Endothelial cell of umbilical vein (primary cell): ENCODE results near the gene PPM1G. TPM values are rescaled to one million over a fixed set of nuclear protein-coding genes. Genes with fewer than 3 reads are reported as not detected.

Source experiments
- BruUV-seq: library from RNA; stranded (reverse); fragments of 400-500 nt; replicated peaks from 2 replicates; lab custom pipeline; 2021; lab: Mats Ljungman, UMichigan
- CTCF ChIA-PET: fragments of 300-600, 350-600 bp; sonication (Branson Sonifier 250); formaldehyde crosslinking; loops from one replicate; lab custom pipeline; 2021; ENCODE audit warnings: antibody characterized with exemption, inconsistent platforms; lab: Charles Lee
- POLR2A ChIA-PET: fragments of 300-600, 350-600 bp; sonication (Branson Sonifier 250); formaldehyde crosslinking; loops from one replicate; lab custom pipeline; 2021; ENCODE audit warnings: antibody characterized with exemption, inconsistent platforms; lab: Charles Lee
- DNase-seq: peaks from one replicate; pipeline ENCODE4 v3.0.0-alpha.2; 2011; ENCODE audit warnings: low read depth, low spot score
- FAIRE-seq: peaks from 2 replicates; lab custom pipeline; 2011; peaks lifted over from hg19 to GRCh38; lab: Jason Lieb, UNC
- H2AFZ ChIP-seq: 2 replicates; pipeline ENCODE4 v1.6.0; 2012; ENCODE audit warnings: low read depth, low read length, control low read depth, inconsistent platforms
- H3K27ac ChIP-seq: 2 replicates; pipeline ENCODE4 v1.5.1; 2011; ENCODE audit warnings: low read depth, mild to moderate bottlenecking, control low read depth, low read length, moderate library complexity; ENCODE audit not compliant: insufficient read depth
- H3K27me3 ChIP-seq, 2 experiments: 2 replicates each; pipeline versions ENCODE4 v1.6.0 to v1.6.1; 2011; ENCODE audit warnings: low read length in 2 of 2, mixed read lengths in 1 of 2; ENCODE audit not compliant: control insufficient read depth in 2 of 2, insufficient read depth in 2 of 2
- H3K36me3 ChIP-seq, 2 experiments: 2 replicates in 1 of 2; 3 replicates in 1 of 2; pipeline ENCODE4 v1.5.1; 2011; ENCODE audit warnings: low read length in 2 of 2, mild to moderate bottlenecking in 1 of 2, moderate library complexity in 1 of 2; ENCODE audit not compliant: control insufficient read depth in 2 of 2, insufficient read depth in 2 of 2; ENCODE audit errors: extremely low read depth in 1 of 2
- H3K4me1 ChIP-seq: 3 replicates; pipeline ENCODE4 v1.5.1; 2011; ENCODE audit warnings: mild to moderate bottlenecking, low read length; ENCODE audit not compliant: control insufficient read depth, insufficient read depth; ENCODE audit errors: extremely low read depth
- H3K4me2 ChIP-seq: 2 replicates; pipeline ENCODE4 v1.6.1; 2011; ENCODE audit warnings: low read length, control low read depth, mixed read lengths; ENCODE audit not compliant: insufficient read depth
- H3K4me3 ChIP-seq, 3 experiments: fragments of 200-600 bp in 1 of 3; sonication (generic), shearing (Covaris generic) in 1 of 3; replicated peaks in 1 of 3; 2 replicates each; pipeline ENCODE4 v1.5.1; 2011 to 2016; ENCODE audit warnings: control low read depth in 3 of 3, low read length in 3 of 3, mild to moderate bottlenecking in 2 of 3, inconsistent platforms in 1 of 3, low read depth in 1 of 3, moderate library complexity in 1 of 3; ENCODE audit not compliant: insufficient read depth in 1 of 3
- H3K79me2 ChIP-seq: 2 replicates; pipeline ENCODE4 v1.6.0; 2012; ENCODE audit warnings: low read length, inconsistent platforms; ENCODE audit not compliant: control insufficient read depth, insufficient read depth
- H3K9ac ChIP-seq: replicated peaks from 2 replicates; pipeline ENCODE3; 2011; ENCODE audit warnings: low read length, control low read depth; ENCODE audit not compliant: insufficient read depth; ENCODE audit errors: extremely low read depth
- H3K9me1 ChIP-seq: replicated peaks from 3 replicates; pipeline ENCODE4 v1.6.0; 2011; ENCODE audit warnings: mild to moderate bottlenecking, low read length; ENCODE audit not compliant: control insufficient read depth, insufficient read depth; ENCODE audit errors: extremely low read depth
- H3K9me3 ChIP-seq: replicated peaks from 2 replicates; pipeline ENCODE4 v1.5.1; 2012; ENCODE audit warnings: low read length, inconsistent platforms; ENCODE audit not compliant: control insufficient read depth, insufficient read depth
- H4K20me1 ChIP-seq: replicated peaks from 2 replicates; pipeline ENCODE3; 2011; ENCODE audit warnings: mild to moderate bottlenecking, low read length; ENCODE audit not compliant: control insufficient read depth, insufficient read depth; ENCODE audit errors: extremely low read depth
- CTCF ChIP-seq, 2 donors: IDR thresholded peaks; 1 replicate in 1 of 2; 2 replicates in 1 of 2; pipeline ENCODE4 v1.5.1; 2011; ENCODE audit warnings: low read length in 2 of 2, mild to moderate bottlenecking in 2 of 2, moderate library complexity in 2 of 2, control low read depth in 1 of 2, inconsistent platforms in 1 of 2, low read depth in 1 of 2; ENCODE audit not compliant: insufficient read depth in 1 of 2; ENCODE audit errors: extremely low read depth in 1 of 2
- EZH2 ChIP-seq: IDR thresholded peaks from 2 replicates; pipeline ENCODE4 v1.6.1; 2012; ENCODE audit warnings: borderline replicate concordance, low read depth, mild to moderate bottlenecking, moderate library complexity, low read length, inconsistent platforms; ENCODE audit not compliant: severe bottlenecking
- FOS ChIP-seq: IDR thresholded peaks from 2 replicates; pipeline ENCODE4 v1.6.1; 2011; ENCODE audit warnings: mild to moderate bottlenecking, low read length, moderate library complexity, borderline replicate concordance; ENCODE audit not compliant: insufficient read depth
- GATA2 ChIP-seq: IDR thresholded peaks from 2 replicates; pipeline ENCODE4 v1.7.0; 2011; ENCODE audit warnings: low read depth, mild to moderate bottlenecking, moderate library complexity, mixed read lengths, low read length; ENCODE audit not compliant: insufficient read length, insufficient read depth
- JUN ChIP-seq: IDR thresholded peaks from 2 replicates; pipeline ENCODE4 v1.6.1; 2011; ENCODE audit warnings: borderline replicate concordance, low read depth; ENCODE audit not compliant: insufficient read length, insufficient read depth
- MAX ChIP-seq: IDR thresholded peaks from 2 replicates; pipeline ENCODE4 v1.6.1; 2011; ENCODE audit not compliant: insufficient read depth, insufficient read length
- MYC ChIP-seq: IDR thresholded peaks from one replicate; pipeline ENCODE4 v1.6.1; 2011; ENCODE audit warnings: mild to moderate bottlenecking, low read depth, low read length
- POLR2A ChIP-seq: IDR thresholded peaks from 2 replicates; pipeline ENCODE4 v1.6.1; 2012; ENCODE audit warnings: low read depth, mild to moderate bottlenecking, control low read depth, low read length
- POLR2AphosphoS5 ChIP-seq: IDR thresholded peaks from 2 replicates; pipeline ENCODE4 v1.6.1; 2012; ENCODE audit warnings: low read depth, mild to moderate bottlenecking, control low read depth, low read length, moderate library complexity; ENCODE audit not compliant: insufficient read depth
- dilution Hi-C: fragments of 300-500 bp; cut with MboI; formaldehyde crosslinking; loops from one replicate; pipeline ENCODE4 v1.15.0; 2019; ENCODE audit warnings: low sequenced_read_pairs; ENCODE audit not compliant: extremely low pct_ligation_motif_present
- intact Hi-C: fragments of 100-400 bp; cut with micrococcal nuclease; formaldehyde crosslinking; loops from one replicate; pipeline ENCODE4 v1.10.0; 2022
- polyA plus RNA-seq, 4 experiments: library from polyadenylated mRNA; depleted of rRNA in 3 of 4; stranded (reverse) in 3 of 4; unstranded in 1 of 4; fragments of >200 nt; gene quantifications; 2 replicates each; pipeline versions ENCODE4 v1.2.1 to v1.2.3, GENCODE V29; 2011 to 2012; ENCODE audit warnings: missing spikeins in 1 of 4
- total RNA-seq: library from RNA; stranded (reverse); gene quantifications from 2 replicates; pipeline ENCODE4 v1.2.3, GENCODE V29; 2021

PPM1G gene
- total and polyA plus RNA-seq, 2 donors (not counting 3 experiments of a cell fraction or from before 2014, with no cell fraction given): 48.1 to 135 TPM

DNA sequence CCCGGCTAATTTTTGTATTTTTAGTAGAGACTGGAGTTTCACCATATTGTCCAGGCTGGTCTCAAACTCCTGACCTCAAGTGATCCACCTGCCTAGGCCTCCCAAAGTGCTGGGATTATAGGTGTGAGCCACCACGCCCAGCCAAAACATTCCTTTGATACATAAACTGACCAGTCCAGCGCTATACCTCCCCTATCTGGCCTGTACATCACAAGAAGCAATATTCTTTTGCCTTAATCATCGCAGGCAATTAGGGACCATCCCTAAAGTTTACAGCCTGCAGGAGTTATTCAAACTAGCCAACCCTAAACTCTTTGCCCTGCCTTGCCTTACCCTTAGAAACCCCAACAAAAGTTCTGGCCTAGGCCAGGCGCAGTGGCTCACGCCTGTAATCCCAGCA, 6.8 kb upstream of the PPM1G start:
- ChIA-PET CTCF (no interaction called here), POLR2A (no interaction called here)
- Histone ChIP-seq H3K27me3 (peaks cover 1 to 5% of the 10 kb centered on the region in 2 experiments), H3K9me1 (no peaks in the 10 kb centered on the region), H2AFZ (no peak overlapping the region), H3K4me2 (no peak overlapping the region), H3K27ac (no peak overlapping the region), H3K4me1 (no peaks in the 10 kb centered on the region), H4K20me1 (no peaks in the 10 kb centered on the region), H3K9ac (no peak overlapping the region), H3K9me3 (no peaks in the 10 kb centered on the region), H3K36me3 (no peaks in the 10 kb centered on the region), H3K79me2 (no peaks in the 10 kb centered on the region), H3K4me3 (no peak overlapping the region)
- intact Hi-C loops: no loop called here
- TF ChIP-seq POLR2A: no peak
- no peak for TF ChIP-seq MYC
- no peak for TF ChIP-seq FOS
- no peak for TF ChIP-seq JUN
- no peak for TF ChIP-seq EZH2
- TF ChIP-seq GATA2: no peak
- TF ChIP-seq MAX: no peak
- TF ChIP-seq POLR2AphosphoS5: no peak
- no peak for TF ChIP-seq CTCF (IDR thresholded peaks at IDR 0.05; ENCODE audit: extremely low read depth in 1 of 2, insufficient read depth in 1 of 2, low read depth in 1 of 2, low read length in 2 of 2)
- dilution Hi-C loops: no loop called here
- FAIRE-seq: no peak
- DNase-seq: no peak
- BruUV-seq: no TSS peak
